DOHH2 (cell line): ENCODE data around the gene GMPR.
"Not testable (repeated sequence)": the region's sequence is repeated elsewhere in the genome, so short reads cannot be mapped to it uniquely, and the experiment has no call there.

Experiments
- H3F3A ChIP-seq: fragments of 200-600 bp; sonication (generic), shearing (Covaris generic); 2 replicates; pipeline ENCODE4 v1.6.0; 2016; ENCODE audit warnings: antibody characterized with exemption, mild to moderate bottlenecking; ENCODE audit not compliant: control insufficient read depth, insufficient read depth
- H3K27ac ChIP-seq: fragments of 200-600 bp; sonication (generic); 2 replicates; pipeline ENCODE4 v1.5.1; 2014; ENCODE audit warnings: low read depth, mild to moderate bottlenecking, low read length, moderate library complexity
- H3K27me3 ChIP-seq: fragments of 200-600 bp; sonication (generic); 2 replicates; pipeline ENCODE4 v1.6.1; 2014; ENCODE audit warnings: mild to moderate bottlenecking, low read length, mixed read lengths; ENCODE audit not compliant: control insufficient read depth
- H3K36me3 ChIP-seq: fragments of 200-600 bp; sonication (generic); 2 replicates; pipeline ENCODE4 v1.6.1; 2014; ENCODE audit warnings: mild to moderate bottlenecking, low read length, moderate library complexity, mixed read lengths; ENCODE audit not compliant: control insufficient read depth
- H3K4me1 ChIP-seq: fragments of 200-600 bp; sonication (generic); 2 replicates; pipeline ENCODE4 v1.6.1; 2014; ENCODE audit warnings: mild to moderate bottlenecking, low read length, mixed read lengths; ENCODE audit not compliant: control insufficient read depth
- H3K4me2 ChIP-seq: fragments of 200-600 bp; sonication (generic); 2 replicates; pipeline ENCODE4 v1.6.0; 2014; ENCODE audit warnings: mild to moderate bottlenecking, low read length, moderate library complexity
- H3K4me3 ChIP-seq: fragments of 200-600 bp; sonication (generic); 2 replicates; pipeline ENCODE4 v1.5.1; 2014; ENCODE audit warnings: mild to moderate bottlenecking, low read length, mixed read lengths
- H3K79me2 ChIP-seq: fragments of 200-600 bp; sonication (generic); 2 replicates; pipeline ENCODE4 v1.6.1; 2014; ENCODE audit warnings: mild to moderate bottlenecking, low read length, mixed read lengths; ENCODE audit not compliant: control insufficient read depth
- H3K9me2 ChIP-seq: fragments of 200-600 bp; sonication (generic); replicated peaks from 2 replicates; pipeline ENCODE4 v1.6.1; 2014; ENCODE audit warnings: mild to moderate bottlenecking, low read length, mixed read lengths; ENCODE audit not compliant: control insufficient read depth
- H3K9me3 ChIP-seq: fragments of 200-600 bp; sonication (generic); 2 replicates; pipeline ENCODE4 v1.6.1; 2014; ENCODE audit warnings: antibody characterized with exemption, low read length, mixed read lengths; ENCODE audit not compliant: control insufficient read depth, insufficient read depth
- H4K20me1 ChIP-seq: fragments of 200-600 bp; sonication (generic); 2 replicates; pipeline ENCODE4 v1.6.0; 2014; ENCODE audit warnings: low read depth, mild to moderate bottlenecking, antibody characterized with exemption, low read length, moderate library complexity; ENCODE audit not compliant: control insufficient read depth, insufficient read depth
- EZH2phosphoT487 ChIP-seq: fragments of 200-600 bp; sonication (generic); IDR thresholded peaks from 2 replicates; pipeline ENCODE4 v1.6.1; 2017; ENCODE audit warnings: borderline replicate concordance, mild to moderate bottlenecking, antibody characterized with exemption, low read length, moderate library complexity, mixed read lengths
- TF ChIP-seq, protein P1 (sequence below): fragments of 200-600 bp; sonication (generic); IDR thresholded peaks from one replicate; pipeline ENCODE4 v1.5.1; 2014; ENCODE audit warnings: antibody characterized with exemption, mild to moderate bottlenecking, low read depth, low read length; ENCODE audit not compliant: poor library complexity, severe bottlenecking

Gene GMPR

DNA sequence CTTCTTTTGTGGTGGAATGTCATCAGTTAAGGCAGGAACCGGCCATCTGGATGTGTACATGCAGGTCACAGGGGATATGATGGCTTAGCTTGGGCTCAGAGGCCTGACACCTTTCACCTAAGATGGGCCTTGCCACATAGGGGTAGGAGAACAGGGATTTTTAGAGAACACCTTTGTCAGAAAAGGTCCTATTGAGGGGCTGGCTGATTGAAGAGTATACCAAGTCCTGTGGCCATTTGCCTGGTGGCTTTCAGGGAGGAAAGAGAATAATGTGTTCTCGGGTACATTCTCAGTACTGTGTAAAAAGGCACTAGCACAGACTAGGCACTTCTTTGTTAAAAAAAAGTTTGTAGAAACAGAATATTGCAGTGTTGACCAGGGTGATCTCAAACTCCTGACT, 26.4 kb downstream of the GMPR start:
- H3K27ac ChIP-seq: no peak overlapping the region
- no peaks in the 10 kb centered on the region for H3K9me3 ChIP-seq

GRCh38 chr6:16265351-16266341, 27.3 kb downstream of the GMPR start:
- no peak overlapping the region for H3K27ac ChIP-seq
- no peak overlapping the region for H3K4me3 ChIP-seq
- H3K27me3 ChIP-seq: peaks cover 5% of the 10 kb centered on the region
- H3K9me3 ChIP-seq: no peaks in the 10 kb centered on the region
- no peaks in the 10 kb centered on the region for H3K4me1 ChIP-seq
- no peaks in the 10 kb centered on the region for H3K9me2 ChIP-seq
- no peaks in the 10 kb centered on the region for H3K79me2 ChIP-seq
- TF ChIP-seq EZH2phosphoT487: no peak
- TF ChIP-seq, protein P1, sequence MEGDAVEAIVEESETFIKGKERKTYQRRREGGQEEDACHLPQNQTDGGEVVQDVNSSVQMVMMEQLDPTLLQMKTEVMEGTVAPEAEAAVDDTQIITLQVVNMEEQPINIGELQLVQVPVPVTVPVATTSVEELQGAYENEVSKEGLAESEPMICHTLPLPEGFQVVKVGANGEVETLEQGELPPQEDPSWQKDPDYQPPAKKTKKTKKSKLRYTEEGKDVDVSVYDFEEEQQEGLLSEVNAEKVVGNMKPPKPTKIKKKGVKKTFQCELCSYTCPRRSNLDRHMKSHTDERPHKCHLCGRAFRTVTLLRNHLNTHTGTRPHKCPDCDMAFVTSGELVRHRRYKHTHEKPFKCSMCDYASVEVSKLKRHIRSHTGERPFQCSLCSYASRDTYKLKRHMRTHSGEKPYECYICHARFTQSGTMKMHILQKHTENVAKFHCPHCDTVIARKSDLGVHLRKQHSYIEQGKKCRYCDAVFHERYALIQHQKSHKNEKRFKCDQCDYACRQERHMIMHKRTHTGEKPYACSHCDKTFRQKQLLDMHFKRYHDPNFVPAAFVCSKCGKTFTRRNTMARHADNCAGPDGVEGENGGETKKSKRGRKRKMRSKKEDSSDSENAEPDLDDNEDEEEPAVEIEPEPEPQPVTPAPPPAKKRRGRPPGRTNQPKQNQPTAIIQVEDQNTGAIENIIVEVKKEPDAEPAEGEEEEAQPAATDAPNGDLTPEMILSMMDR: no peak
- H3K36me3 ChIP-seq: no peaks in the 10 kb centered on the region
- no peak overlapping the region for H3K4me2 ChIP-seq
- no peaks in the 10 kb centered on the region for H4K20me1 ChIP-seq
- no peaks in the 10 kb centered on the region for H3F3A ChIP-seq

More for the DNA sequence above, 26.4 kb downstream of the GMPR start:
- Histone ChIP-seq H3K9me2 (no peaks in the 10 kb centered on the region), H3K79me2 (no peaks in the 10 kb centered on the region), H3K4me1 (no peaks in the 10 kb centered on the region), H3K36me3 (no peaks in the 10 kb centered on the region), H3K4me3 (no peak overlapping the region), H3K27me3 (0 out of 2 replicates have a peak, but pooled peaks cover 2% of the 10 kb centered on the region), H3K4me2 (no peak overlapping the region), H4K20me1 (no peaks in the 10 kb centered on the region), H3F3A (no peaks in the 10 kb centered on the region)
- no peak for TF ChIP-seq EZH2phosphoT487
- TF ChIP-seq, protein P1: no peak

DNA sequence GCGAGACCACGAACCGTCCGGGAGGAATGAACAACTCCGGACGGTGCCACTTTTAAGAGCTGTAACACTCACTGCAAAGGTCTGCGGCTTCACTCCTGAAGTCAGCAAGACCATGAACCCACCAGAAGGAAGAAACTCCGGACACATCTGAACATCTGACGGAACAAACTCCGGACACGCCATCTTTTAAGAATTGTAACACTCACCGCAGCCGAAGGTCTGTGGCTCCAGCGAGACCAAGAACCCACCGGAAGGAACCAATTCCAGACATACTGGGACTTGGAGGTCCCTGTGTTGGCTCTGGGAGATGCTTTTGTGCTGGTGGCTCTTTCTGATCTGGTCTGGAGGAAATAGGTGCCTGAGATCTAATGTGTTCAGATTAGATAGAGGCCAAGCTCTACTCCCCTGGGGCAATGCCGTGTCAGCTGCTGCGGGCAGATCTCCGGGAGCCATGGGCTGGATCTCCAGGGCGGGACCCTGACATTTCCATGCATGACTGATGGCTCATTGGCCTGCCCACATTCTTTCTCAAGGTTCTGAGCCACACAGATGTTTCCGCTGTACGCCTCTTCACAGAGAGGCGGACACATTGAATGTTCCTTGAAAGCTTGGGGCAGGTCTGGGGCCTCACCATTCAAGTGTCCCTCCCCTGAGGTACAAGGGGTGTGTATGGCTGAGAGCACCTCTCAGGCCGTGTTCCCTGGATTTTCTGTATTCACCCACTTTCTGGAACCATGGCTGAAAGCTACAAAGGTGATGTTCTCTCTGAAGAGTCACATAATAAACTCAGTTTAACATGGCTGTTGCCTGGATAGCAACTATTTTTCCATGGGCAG, 29.3 kb downstream of the GMPR start:
- H3F3A ChIP-seq: no peaks in the 10 kb centered on the region
- no peak overlapping the region for H3K4me2 ChIP-seq
- H3K9me3 ChIP-seq: no peaks in the 10 kb centered on the region
- no peaks in the 10 kb centered on the region for H3K79me2 ChIP-seq
- H3K36me3 ChIP-seq: no peaks in the 10 kb centered on the region
- H3K4me3 ChIP-seq: no peak overlapping the region
- no peaks in the 10 kb centered on the region for H3K4me1 ChIP-seq
- no peaks in the 10 kb centered on the region for H4K20me1 ChIP-seq
- H3K27ac ChIP-seq: no peak overlapping the region
- no peak for TF ChIP-seq EZH2phosphoT487
- TF ChIP-seq, protein P1: no peak
- H3K27me3 ChIP-seq: peaks cover 7% of the 10 kb centered on the region
- no peaks in the 10 kb centered on the region for H3K9me2 ChIP-seq

DNA sequence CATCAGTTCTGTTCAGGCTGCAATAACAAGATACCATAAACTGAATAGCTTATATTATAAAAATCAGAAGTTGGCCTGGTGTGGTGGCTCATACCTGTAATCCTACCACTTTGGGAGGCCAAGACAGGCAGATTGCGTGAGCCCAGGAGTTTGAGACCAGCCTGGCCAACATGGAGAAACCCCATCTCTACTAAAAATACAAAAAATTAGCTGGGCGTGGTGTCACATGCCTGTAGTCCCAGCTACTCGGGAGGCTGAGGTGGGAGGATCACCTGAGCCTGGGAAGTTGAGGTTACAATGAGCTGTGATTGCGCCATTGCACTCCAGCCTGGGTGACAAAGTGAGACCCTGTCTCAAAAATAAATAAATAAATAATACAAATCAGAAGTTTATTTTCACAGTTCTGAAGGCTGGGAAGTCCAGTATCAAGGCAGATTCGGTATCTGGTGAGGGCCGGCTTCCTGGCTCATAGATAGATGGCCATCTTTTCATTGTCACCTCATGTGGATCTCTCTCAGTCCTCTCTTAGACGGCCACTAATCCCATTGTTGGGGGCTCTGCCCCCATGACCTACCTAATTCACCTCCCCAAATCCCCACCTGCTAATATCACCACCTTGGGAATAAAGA, 31.2 kb downstream of the GMPR start:
- not testable (repeated sequence) for H3K36me3 ChIP-seq, H3K27ac ChIP-seq, H3K4me3 ChIP-seq, H3K9me2 ChIP-seq, H3K27me3 ChIP-seq, H3K4me1 ChIP-seq, H3K4me2 ChIP-seq, H4K20me1 ChIP-seq, H3K79me2 ChIP-seq, H3K9me3 ChIP-seq, H3F3A ChIP-seq
